AG09319 (cell line): ENCODE results near the gene POC1A.

Experiments
- DNase-seq: peaks from one replicate; pipeline ENCODE4 v3.0.0-alpha.2; 2010; ENCODE audit warnings: low read depth; ENCODE audit errors: extremely low read depth
- TF ChIP-seq, protein P1 (sequence below): IDR thresholded peaks from 2 replicates; pipeline ENCODE4 v1.5.1; 2011; ENCODE audit warnings: low read depth, mild to moderate bottlenecking, inconsistent platforms, low read length, moderate library complexity

Gene POC1A

GRCh38 chr3:52068055-52068571 lies 86.1 kb downstream of the POC1A start:
- no peak for DNase-seq
- TF ChIP-seq, protein P1, sequence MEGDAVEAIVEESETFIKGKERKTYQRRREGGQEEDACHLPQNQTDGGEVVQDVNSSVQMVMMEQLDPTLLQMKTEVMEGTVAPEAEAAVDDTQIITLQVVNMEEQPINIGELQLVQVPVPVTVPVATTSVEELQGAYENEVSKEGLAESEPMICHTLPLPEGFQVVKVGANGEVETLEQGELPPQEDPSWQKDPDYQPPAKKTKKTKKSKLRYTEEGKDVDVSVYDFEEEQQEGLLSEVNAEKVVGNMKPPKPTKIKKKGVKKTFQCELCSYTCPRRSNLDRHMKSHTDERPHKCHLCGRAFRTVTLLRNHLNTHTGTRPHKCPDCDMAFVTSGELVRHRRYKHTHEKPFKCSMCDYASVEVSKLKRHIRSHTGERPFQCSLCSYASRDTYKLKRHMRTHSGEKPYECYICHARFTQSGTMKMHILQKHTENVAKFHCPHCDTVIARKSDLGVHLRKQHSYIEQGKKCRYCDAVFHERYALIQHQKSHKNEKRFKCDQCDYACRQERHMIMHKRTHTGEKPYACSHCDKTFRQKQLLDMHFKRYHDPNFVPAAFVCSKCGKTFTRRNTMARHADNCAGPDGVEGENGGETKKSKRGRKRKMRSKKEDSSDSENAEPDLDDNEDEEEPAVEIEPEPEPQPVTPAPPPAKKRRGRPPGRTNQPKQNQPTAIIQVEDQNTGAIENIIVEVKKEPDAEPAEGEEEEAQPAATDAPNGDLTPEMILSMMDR: no peak

DNA sequence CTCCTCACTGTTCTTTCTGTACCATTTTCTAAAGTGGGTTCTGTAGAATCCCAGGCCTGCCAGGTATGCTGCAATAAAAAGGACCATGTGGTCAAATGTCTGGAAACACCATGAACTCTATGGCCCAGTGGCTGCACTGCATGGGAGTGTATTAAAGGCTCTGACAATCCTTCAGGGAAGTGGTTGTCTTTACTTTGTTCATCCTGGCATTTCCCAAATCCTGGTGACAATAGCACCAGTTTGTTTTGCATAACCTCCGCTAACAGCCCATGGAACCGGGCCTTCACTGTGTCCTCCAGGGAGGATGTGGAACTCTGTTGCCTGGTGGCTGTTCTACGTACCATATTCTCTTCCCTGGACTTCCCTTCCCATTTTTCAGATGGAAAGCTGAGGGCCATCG lies 86.7 kb downstream of the POC1A start:
- no peak for DNase-seq
- TF ChIP-seq, protein P1: no peak

DNA sequence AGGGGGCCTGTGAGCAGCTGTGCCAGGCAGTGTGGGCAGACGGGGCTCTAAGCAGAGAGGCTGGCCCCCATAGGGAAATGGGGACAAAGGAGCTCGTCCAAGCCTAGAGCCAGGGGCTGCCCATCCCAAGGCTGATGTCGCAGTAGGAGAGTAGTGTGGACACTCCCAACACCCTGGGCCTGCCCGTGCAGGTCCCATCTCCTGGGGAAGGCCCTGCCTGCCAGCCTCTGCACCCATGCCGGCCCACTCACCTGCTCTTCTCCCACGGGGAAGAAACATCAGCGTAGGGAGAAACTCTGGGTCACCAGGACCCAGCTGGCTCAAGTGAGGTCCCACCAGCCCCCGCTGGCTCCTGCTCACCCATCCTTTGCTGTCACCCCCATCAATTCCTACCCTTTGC lies 87.2 kb downstream of the POC1A start:
- TF ChIP-seq, protein P1: no peak
- no peak for DNase-seq

DNA sequence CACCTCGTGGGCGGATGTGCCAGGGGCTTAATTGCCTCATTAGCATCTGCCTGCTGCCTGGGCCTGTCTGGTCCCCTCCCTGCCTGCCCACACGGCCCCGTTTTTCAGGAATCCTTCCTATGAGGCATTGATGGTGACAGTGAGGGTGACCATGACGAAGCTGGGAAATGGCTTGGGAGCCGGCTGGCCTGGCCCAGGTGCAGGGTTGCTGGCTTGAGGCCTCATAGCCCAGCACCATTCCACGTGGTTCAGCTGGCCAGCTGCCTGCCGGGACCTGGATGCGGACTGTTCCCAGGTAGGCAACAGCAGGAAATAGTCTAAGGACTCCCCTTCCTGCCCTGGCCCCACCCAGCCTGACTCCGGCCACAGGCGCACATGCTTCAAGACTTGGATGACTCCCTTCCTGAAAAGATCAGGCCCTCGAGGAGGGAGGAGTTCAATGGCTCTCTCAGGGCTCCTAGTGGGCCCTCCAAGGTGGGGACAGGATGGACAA lies 88.9 kb downstream of the POC1A start:
- DNase-seq: no peak

DNA sequence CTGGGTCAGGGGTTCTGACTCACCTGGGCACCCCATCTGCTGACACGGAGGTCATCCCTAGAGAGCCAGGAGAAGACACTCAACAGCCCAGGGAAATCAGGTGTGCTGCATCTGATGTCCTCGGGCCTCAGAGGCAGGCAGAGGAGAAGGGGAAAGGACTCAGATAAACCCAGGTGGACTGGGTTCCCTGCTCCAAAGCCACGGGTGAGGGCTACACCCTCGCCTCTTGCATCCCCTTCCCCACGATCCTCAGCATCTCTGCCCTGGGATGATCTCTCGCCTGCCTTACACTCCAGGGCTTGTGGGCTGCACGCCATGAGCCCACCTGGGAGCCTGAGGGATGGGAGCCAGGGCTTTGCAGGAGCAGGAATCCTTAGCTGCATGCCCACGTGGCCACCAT lies 89.7 kb downstream of the POC1A start:
- no peak for DNase-seq
- TF ChIP-seq, protein P1: no peak

More for the DNA sequence above, 88.9 kb downstream of the POC1A start:
- TF ChIP-seq, protein P1: no peak

DNA sequence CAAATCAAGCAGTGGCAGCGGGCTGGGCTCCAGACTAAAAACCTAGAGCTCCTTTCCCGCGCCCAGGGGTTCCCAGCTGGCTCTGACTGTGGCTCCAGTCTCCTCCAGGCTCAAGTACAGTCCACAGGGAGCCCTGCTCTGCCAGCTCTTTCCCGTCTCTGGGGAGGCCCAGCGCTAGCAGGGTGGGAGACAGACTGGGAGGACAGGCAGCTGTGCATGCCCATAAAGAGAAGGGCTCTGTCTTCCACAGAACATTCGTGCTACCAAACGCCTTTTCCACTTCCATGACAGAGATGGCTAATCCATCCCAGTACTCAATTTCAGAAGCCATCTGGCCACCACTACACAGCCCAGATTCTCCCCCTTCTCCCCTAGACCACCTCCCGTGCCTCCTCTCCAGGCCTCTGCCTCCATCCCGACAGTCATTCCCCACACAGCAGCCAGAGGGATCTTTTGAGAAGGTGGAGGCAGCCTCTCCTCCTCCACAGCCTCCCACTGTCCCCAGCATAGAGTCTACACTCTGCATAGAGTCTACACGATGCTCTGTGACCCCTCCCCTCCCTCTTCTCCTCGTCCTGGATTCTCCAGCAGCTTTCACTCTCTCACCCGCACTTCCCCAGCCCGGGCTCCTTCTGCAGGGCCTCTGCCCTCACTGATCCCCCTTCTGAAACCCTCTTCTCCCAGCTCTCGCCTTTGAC lies 91.0 kb downstream of the POC1A start:
- DNase-seq: no peak
- TF ChIP-seq, protein P1: no peak

GRCh38 chr3:52062505-52062904 lies 91.7 kb downstream of the POC1A start:
- TF ChIP-seq, protein P1: no peak
- peak; percentile 62 for DNase-seq
